ENCODE results near the gene MTURN. TPM values are rescaled to one million over a fixed set of nuclear protein-coding genes. Genes with fewer than 3 reads are reported as not detected.

MTURN gene
- total and polyA plus RNA-seq, 9 of the 15 experiments (the other 6 are each of a cell fraction or from before 2014, with no cell fraction given): 0.94 to 14.8 (median 6.4) TPM

- no peak overlapping the region for H3K27ac ChIP-seq (ENCODE audit: extremely low read depth, low read depth, low read length)
- intact Hi-C loops (cut with micrococcal nuclease): no loop called here
- H3K27me3 ChIP-seq (ENCODE audit: control insufficient read depth in 2 of 2, insufficient read depth in 2 of 2, low read length in 2 of 2): no peaks in the 10 kb centered on the region
- H3K36me3 ChIP-seq (ENCODE audit: control insufficient read depth, insufficient read depth, low read length): no peaks in the 10 kb centered on the region
- WGBS (ENCODE audit: insufficient coverage, low coverage, missing lambda C conversion rate): 0% methylated on average over 1 of the region's 1 CpG
- no peak for FAIRE-seq
- no TSS peak for BruUV-seq (replicated peaks)
- no peaks in the 10 kb centered on the region for H3K9me1 ChIP-seq (ENCODE audit: control insufficient read depth, insufficient read depth, low read length)
- no peaks in the 10 kb centered on the region for H3K9me3 ChIP-seq (replicated peaks; ENCODE audit: control insufficient read depth, insufficient read depth, low read depth, low read length)
- DNase-seq (ENCODE audit: extremely low read depth in 1 of 4, low spot score in 3 of 4): no peak
- H3K4me3 ChIP-seq: no peak overlapping the region
- POLR2A ChIA-PET: interaction anchor here (0.6 kb wide), 1 partner anchor 341 kb away, joined by 3 read pairs; no protein-coding TSS in a partner anchor
- ATAC-seq: no peak
- H3K9ac ChIP-seq (ENCODE audit: insufficient read depth in 1 of 2, low read depth in 2 of 2, low read length in 2 of 2): no peak overlapping the region
- TF ChIP-seq XRCC3 (IDR thresholded peaks at IDR 0.05) (no peak), CLOCK (CRISPR knock-in tag; IDR thresholded peaks at IDR 0.05; ENCODE audit: borderline replicate concordance) (no peak), NONO (IDR thresholded peaks at IDR 0.05; ENCODE audit: low read depth in 2 of 2, low read length in 1 of 2) (no peak), CHD2 (IDR thresholded peaks at IDR 0.05; ENCODE audit: low read depth, low read length) (no peak), DPF2 (IDR thresholded peaks at IDR 0.05) (no peak), MLX (CRISPR knock-in tag; conservative IDR thresholded peaks at IDR 0.05) (no peak), THAP12 (CRISPR knock-in tag; IDR thresholded peaks at IDR 0.05) (no peak), ATF7 (IDR thresholded peaks at IDR 0.05) (no peak), ZBTB1 (CRISPR knock-in tag; IDR thresholded peaks at IDR 0.05; ENCODE audit: borderline replicate concordance, low read depth) (no peak)
- TF ChIP-seq, protein P1, sequence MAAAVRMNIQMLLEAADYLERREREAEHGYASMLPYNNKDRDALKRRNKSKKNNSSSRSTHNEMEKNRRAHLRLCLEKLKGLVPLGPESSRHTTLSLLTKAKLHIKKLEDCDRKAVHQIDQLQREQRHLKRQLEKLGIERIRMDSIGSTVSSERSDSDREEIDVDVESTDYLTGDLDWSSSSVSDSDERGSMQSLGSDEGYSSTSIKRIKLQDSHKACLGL (CRISPR knock-in tag; IDR thresholded peaks at IDR 0.05; ENCODE audit: borderline replicate concordance, poor library complexity, severe bottlenecking): no peak
- CTCF ChIA-PET (ENCODE audit: low intra/inter-chr PET ratio): no interaction called here
- H3K4me2 ChIP-seq (ENCODE audit: insufficient read depth, low read length): no peak overlapping the region
- H3K4me1 ChIP-seq (replicated peaks in 1 of 2; ENCODE audit: control insufficient read depth in 2 of 2, insufficient read depth in 2 of 2, low read length in 2 of 2): no peaks in the 10 kb centered on the region
- no peaks in the 10 kb centered on the region for H4K20me1 ChIP-seq (replicated peaks; ENCODE audit: control insufficient read depth, insufficient read depth, low read length)
- in situ Hi-C loops (cut with MboI): no loop called here
- no peaks in the 10 kb centered on the region for H3K79me2 ChIP-seq (ENCODE audit: control insufficient read depth, insufficient read depth, low read length)
- no peak overlapping the region for H2AFZ ChIP-seq (ENCODE audit: low read depth, low read length)
Measured at GRCh38 chr7:30186725-30187124, 51.9 kb downstream of the MTURN start.
